GM21367 (cell line): ENCODE data around the gene AP2B1.

Source experiments
- ATAC-seq: cut with Tn5 transposase; IDR thresholded peaks from one replicate; pipeline ENCODE4 v1.9.1; 2021; ENCODE audit not compliant: unreplicated experiment

Gene AP2B1

DNA sequence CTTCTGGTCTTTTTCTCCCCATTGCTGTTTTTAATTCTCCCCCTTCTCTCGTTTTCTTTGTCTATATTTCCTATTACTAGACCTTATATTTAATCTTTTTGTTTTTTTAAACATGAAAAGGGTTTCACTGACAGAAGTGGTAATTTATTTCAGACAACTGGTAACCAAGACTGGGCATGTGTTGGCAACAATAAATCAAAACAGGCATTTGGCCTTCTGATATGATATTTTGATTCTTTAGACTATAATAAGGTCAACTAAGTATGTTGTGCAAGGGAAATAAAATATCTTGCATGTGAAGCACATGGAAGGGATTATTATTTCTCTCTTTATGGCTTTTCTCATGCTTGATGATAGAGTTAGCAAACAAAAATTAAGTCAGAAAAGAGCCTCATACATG, 34.6 kb downstream of the AP2B1 start:
- no peak for ATAC-seq

DNA sequence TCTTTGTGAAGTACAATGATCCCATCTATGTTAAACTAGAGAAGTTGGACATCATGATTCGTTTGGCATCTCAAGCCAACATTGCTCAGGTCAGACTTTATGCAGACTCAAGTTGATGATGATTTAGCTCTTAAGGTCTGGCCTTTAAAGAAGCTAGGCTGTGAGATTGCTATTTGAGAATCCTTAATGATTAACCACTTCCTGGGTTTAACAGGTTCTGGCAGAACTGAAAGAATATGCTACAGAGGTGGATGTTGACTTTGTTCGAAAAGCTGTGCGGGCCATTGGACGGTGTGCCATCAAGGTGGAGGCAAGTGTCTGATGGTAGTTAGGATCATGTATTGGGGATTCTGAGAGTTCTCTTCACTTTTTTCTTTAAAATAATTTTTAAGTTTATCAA, 40.3 kb downstream of the AP2B1 start:
- no peak for ATAC-seq

DNA sequence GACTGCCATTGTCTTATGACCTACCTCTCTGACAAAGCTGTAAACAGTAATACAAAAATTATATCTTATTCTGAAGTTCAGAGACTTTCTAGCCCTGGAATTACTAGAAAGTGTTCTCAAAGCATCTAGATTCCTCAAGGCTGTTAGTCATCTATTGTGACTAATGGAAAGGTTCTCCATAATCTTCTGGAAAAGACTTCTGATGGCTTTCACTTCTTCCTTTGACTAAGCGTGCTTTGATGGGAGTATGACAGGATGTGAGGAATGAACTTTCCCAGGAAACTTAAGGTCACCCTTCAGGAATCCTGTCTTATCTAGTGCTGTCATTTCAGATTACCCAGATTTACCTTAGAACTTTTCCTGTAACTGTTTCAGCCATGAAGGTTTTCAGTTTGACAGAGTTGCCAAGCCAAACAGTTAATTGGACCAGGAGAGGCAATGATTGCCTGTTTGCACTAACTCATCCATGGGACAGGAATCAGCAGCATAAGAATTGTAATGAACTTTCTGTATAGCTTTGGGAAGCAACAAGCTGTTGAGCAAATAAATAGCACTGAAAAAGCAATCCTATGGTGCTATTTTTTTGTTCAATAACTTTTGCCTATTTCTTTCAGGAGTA, 43.5 kb downstream of the AP2B1 start:
- no peak for ATAC-seq

GRCh38 chr17:35641032-35641431, 53.9 kb downstream of the AP2B1 start:
- ATAC-seq: no peak

DNA sequence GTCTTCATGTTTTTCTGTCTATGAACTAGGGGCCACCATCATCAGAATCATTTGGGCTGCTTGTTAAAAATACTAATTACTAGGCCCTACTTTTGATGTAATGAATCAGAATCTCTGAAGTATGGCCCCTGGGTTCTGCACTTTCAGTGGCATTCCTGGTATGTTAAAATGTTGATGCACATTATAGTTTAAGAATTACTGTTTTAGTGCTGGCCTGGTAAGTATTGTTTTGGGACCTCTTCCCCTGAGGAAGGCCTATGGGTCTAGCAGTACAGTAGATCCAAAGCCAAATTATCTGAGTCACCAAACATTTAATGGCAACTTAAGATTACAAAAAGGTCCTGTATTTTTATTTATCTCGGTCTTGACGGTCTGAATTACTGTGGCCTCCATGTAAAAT, 58.8 kb downstream of the AP2B1 start:
- no peak for ATAC-seq

GRCh38 chr17:35651467-35651866, 64.3 kb downstream of the AP2B1 start:
- ATAC-seq: no peak

GRCh38 chr17:35653619-35654361, 66.7 kb downstream of the AP2B1 start:
- no peak for ATAC-seq

- ATAC-seq: no peak
Observed at GRCh38 chr17:35655303-35655702, 68.2 kb downstream of the AP2B1 start.

DNA sequence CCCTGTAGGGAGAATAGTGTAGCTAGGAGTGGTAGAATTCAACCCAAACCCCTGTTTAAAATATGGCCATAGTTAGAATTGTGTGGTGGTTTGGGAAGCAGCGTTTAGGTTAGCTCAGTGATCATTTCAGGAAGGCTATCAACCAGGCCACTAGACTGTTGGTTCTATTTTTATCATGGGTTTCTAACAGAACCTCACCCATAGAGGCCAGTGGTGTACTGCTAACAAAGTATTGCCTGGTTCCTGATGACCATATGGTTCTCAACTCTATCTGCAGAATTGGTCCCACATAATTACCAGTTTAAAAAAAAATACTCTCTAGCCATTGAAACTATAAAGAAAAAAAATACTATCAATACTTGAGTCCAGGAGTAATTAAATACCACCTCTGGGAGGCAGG, 73.8 kb downstream of the AP2B1 start:
- ATAC-seq: no peak

DNA sequence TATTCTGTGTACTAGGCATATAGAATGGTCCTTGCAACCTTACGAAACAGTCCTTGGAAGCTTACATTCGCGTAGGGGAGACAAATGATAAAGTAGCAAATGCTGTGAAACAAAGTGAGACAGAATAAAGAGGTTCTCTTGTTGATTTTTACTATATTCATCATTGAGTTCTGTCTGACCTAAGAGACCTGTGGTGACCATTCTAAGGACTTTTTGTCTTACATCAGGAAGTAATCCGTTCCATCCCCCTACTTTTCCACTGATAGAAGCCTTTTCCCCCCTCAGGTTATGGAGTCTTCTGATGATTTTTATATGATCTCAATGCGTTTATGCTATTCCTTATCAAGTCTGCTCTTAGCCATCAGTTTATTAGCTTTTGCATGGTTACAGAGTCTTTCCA, 77.6 kb downstream of the AP2B1 start:
- no peak for ATAC-seq

- no peak for ATAC-seq
Observed at GRCh38 chr17:35665662-35666061, 78.5 kb downstream of the AP2B1 start.

- no peak for ATAC-seq
Observed at GRCh38 chr17:35666070-35666469, 78.9 kb downstream of the AP2B1 start.

- no peak for ATAC-seq
Observed at GRCh38 chr17:35666967-35667532, 79.9 kb downstream of the AP2B1 start.

DNA sequence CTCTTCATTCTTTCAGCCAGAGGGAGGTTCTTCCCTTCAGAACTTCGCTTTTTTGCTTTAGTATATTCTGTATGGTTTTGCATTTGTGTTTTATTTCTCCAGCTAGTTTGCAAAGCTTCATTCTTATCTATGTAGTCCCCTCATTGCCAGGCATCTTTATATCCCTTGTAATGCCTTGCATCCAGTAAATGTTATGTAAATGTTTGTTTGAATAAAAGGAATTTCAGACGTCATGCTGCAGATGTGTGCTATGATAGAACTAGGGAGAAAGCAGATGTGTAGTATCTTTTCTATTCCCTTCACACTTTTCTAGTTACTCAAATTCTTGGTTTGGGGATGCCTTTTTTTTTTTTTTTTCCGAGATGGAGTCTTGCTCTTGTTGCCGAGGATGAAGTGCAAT, 81.7 kb downstream of the AP2B1 start:
- no peak for ATAC-seq

DNA sequence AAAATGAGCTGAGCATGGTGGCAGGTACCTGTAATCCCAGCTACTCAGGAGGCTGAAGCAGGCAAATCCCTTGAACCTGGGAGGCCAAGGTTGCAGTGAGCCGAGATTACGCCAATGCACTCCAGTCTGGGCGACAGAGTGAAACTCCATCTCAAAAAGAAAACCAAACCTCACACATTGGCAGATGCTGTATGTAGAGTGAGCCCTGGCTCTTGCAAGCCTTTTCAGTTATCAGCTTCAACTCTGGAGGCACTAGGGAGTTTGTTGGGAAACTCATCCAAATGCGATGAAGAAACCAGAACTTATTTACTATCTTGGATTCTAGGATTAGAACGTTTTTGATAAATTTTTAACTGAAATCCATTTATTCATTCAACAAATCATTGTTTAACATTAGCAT, 87.4 kb downstream of the AP2B1 start:
- no peak for ATAC-seq

DNA sequence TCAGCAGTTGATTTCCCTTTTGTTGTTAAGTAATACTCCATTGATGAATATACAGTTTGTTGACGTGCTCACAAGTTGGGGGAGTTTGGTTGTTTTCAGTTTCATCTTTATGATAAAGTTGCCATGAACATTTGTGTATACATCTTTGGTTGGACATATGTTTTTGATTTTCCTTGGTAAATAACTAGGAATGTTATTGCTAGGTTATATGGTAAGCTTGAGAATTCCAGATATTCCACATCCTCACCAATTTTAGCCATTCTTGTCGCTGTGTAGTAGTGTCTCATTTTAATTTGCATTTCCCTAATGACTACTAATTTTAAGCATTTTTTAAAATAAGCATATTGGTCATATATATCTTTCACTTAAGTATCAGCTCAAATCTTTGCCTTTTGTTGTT, 89.3 kb downstream of the AP2B1 start:
- no peak for ATAC-seq

DNA sequence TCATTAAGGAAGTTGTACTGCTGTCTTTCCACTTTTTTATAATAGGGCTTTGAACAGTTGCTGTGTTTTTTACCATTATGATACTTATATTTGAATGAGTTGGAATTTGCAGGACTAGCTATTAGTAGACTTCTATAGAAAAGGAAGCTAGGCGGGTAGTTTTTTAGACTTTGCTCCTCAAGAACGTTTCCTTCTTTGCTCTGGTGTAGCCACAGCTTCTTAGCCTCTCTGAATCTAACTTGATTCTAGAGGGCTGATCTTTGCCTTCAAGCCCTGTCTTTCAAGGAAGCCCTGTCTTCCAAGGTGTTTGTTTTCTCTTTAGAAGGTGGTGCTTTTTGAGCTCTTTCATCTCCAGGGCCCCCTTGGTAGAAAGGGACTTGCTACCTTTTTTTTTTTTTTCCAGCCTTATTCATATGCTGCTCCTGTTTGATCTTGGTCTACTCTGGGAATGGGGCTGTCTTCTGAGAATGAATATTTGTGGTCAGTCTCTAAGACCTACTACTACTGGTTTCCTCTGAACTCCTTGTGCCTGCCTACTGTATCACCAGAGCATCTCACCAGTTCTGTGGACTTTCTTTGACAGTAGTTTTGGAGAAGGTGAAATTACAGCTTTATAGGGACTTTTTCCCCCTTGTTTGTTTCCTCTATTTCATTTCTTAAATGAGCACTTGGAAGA, 92.0 kb downstream of the AP2B1 start:
- ATAC-seq: no peak

- ATAC-seq: no peak
Observed at GRCh38 chr17:35683591-35683990, 96.5 kb downstream of the AP2B1 start.

DNA sequence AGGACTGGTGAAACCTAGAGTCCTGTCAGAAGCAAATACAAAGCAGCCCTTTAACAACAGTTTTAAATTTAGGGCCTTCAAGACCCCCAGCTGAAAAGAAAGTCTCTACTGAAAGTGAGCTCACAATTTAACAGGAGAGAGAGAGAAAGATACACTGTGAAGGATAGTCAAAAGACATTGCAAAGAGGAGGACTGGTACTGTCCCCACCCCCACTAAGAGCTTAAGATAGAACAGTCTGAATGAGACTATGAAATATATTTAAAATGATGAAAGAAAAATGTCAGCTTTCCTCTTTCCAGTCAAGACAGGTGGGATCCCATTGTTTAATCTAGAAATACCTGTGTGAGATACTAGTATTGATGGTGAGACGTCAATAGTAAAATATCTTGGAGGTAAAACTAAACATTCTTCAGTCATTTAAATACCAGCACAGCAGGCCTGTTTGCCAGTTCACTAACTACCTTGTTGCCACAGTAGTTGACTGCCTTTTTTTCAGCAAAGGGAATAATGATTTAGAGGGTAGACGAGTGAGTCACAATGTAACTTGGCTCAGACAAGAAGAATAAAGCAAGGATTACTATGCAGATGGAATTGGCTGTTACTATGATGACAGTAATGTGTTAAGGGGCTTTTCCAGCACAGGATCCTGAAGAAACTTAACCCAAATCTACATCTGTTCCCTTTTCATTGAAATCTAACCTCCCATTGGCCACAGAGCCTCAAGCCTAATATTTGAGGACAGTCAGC, 97.1 kb downstream of the AP2B1 start:
- ATAC-seq: no peak

DNA sequence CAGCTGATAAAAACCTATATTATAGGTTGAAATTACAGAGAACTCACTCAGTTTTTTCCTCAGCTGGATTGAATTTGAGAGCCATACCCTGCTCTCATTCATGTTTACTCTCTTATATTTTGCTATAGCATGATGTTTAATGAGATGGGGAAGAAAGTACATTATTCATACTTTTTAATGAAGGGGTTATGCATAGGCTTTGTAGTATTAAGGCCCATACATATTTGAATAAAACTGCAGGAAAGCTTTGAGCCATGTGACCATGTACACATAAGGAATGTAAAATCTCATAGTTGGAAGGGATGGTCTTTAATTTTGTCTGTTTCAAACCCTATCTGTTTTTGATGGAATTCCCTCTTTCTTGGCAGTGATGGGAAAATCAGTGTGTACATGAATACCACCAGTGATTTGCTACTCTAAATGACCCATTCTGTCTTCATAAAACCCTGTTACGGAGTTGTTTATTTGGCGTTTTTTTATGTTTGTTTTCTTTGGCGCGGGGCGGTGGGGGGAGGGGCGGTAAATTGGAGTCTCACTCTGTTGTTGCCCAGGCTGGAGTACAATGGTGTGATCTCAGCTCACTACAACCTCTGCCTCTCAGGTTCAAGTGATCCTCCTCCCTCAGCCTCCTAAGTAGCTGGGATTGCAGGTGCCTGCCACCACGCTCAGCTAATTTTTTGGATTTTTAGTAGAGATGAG, 105.5 kb downstream of the AP2B1 start:
- no peak for ATAC-seq

- no peak for ATAC-seq
Observed at GRCh38 chr17:35693662-35694061, 106.5 kb downstream of the AP2B1 start.
